DMS153 treated with DMSO at 0.1 percent for 48 hours (cell line): Measurements from ENCODE around the gene ZSCAN5A.
A peak's percentile ranks its signal among the peaks of the same experiment; 100 is the strongest.
"Not testable (repeated sequence)": the region's sequence is repeated elsewhere in the genome, so short reads cannot be mapped to it uniquely, and the experiment has no call there.

Experiments
- DNase-seq: peaks from one replicate; lab custom pipeline; 2025; ENCODE audit not compliant: unreplicated experiment; lab: John Stamatoyannopoulos, UW

The ZSCAN5A gene

GRCh38 chr19:56314381-56315076, at the start of gene ZSCAN5A:
ZSCAN5A (minus strand) TSS chr19:56314839; CDS start chr19:56225046, 89,793 bp downstream.
- DNase-seq = peak; percentile 90

- DNase-seq = no peak
Measured at GRCh38 chr19:56360841-56361240, 46.2 kb upstream of the ZSCAN5A start.

GRCh38 chr19:56356944-56357343, 42.3 kb upstream of the ZSCAN5A start:
- DNase-seq = no peak

- no peak for DNase-seq
Measured at GRCh38 chr19:56355517-56355916, 40.9 kb upstream of the ZSCAN5A start.

- no peak for DNase-seq
Measured at GRCh38 chr19:56351208-56351607, 36.6 kb upstream of the ZSCAN5A start.

- no peak for DNase-seq
Measured at GRCh38 chr19:56350416-56351045, 35.9 kb upstream of the ZSCAN5A start.

- no peak for DNase-seq
Measured at GRCh38 chr19:56348289-56348877, 33.7 kb upstream of the ZSCAN5A start.

GRCh38 chr19:56347163-56347778, 32.6 kb upstream of the ZSCAN5A start:
- no peak for DNase-seq

GRCh38 chr19:56341948-56342347, 27.3 kb upstream of the ZSCAN5A start:
- DNase-seq = no peak

- DNase-seq = not testable (repeated sequence)
Measured at GRCh38 chr19:56339031-56339430, 24.4 kb upstream of the ZSCAN5A start.

GRCh38 chr19:56337077-56337476, 22.4 kb upstream of the ZSCAN5A start:
- not testable (repeated sequence) for DNase-seq

GRCh38 chr19:56335371-56335770, 20.7 kb upstream of the ZSCAN5A start:
- DNase-seq = not testable (repeated sequence)

- peak; percentile 24 for DNase-seq
Measured at GRCh38 chr19:56333506-56333905, 18.9 kb upstream of the ZSCAN5A start.

- no peak for DNase-seq
Measured at GRCh38 chr19:56332695-56333094, 18.1 kb upstream of the ZSCAN5A start.

GRCh38 chr19:56324436-56324835, 9.8 kb upstream of the ZSCAN5A start:
- DNase-seq = no peak

GRCh38 chr19:56321989-56322440, 7.4 kb upstream of the ZSCAN5A start:
- DNase-seq = no peak

- no peak for DNase-seq
Measured at GRCh38 chr19:56321254-56321988, 6.8 kb upstream of the ZSCAN5A start.

GRCh38 chr19:56319991-56320390, 5.4 kb upstream of the ZSCAN5A start:
- DNase-seq = no peak

- no peak for DNase-seq
Measured at GRCh38 chr19:56317749-56318148, 3.1 kb upstream of the ZSCAN5A start.

GRCh38 chr19:56316728-56317127, 2.1 kb upstream of the ZSCAN5A start:
- DNase-seq = no peak
